ENCODE data around the gene OR4A47.
"Not testable (repeated sequence)": the region's sequence is repeated elsewhere in the genome, so short reads cannot be mapped to it uniquely, and the experiment has no call there.

The OR4A47 gene

GRCh38 chr11:48488493-48488892, at the start of gene OR4A47:
Gene OR4A47, plus strand, starts transcription at chr11:48488793. Its CDS starts 0 bp downstream, at chr11:48488793.
- DNase-seq: not testable (repeated sequence)

GRCh38 chr11:48455909-48456308, 32.7 kb upstream of the OR4A47 start:
- not testable (repeated sequence) for DNase-seq

- peak; percentile 9 for DNase-seq
Observed at GRCh38 chr11:48473966-48474365, 14.6 kb upstream of the OR4A47 start.

- peak; percentile 46 for DNase-seq
Observed at GRCh38 chr11:48474703-48475102, 13.9 kb upstream of the OR4A47 start.

GRCh38 chr11:48506169-48506568, 17.6 kb downstream of the OR4A47 start:
- not testable (repeated sequence) for DNase-seq

- DNase-seq: no peak
Observed at GRCh38 chr11:48538991-48539390, 50.4 kb downstream of the OR4A47 start.

Data from NCI-H748 treated with DMSO at 0.1 percent for 48 hours (cell line).